Loucy (cell line): ENCODE results near the gene AMDHD1.

Experiments used
- H2AFZ ChIP-seq: fragments of 200-600 bp; sonication (generic); 2 replicates; pipeline ENCODE4 v1.6.0; 2016; ENCODE audit warnings: antibody characterized with exemption, mild to moderate bottlenecking, low read length, moderate library complexity
- H3F3A ChIP-seq: fragments of 200-600 bp; 2 replicates; pipeline ENCODE4 v1.6.0; 2016; ENCODE audit warnings: antibody characterized with exemption, low read depth, mild to moderate bottlenecking
- H3K27me3 ChIP-seq: fragments of 200-600 bp; sonication (generic); 2 replicates; pipeline ENCODE4 v1.6.1; 2014; ENCODE audit warnings: low read length, mild to moderate bottlenecking; ENCODE audit not compliant: insufficient read depth, poor library complexity, severe bottlenecking
- H3K36me3 ChIP-seq: fragments of 200-600 bp; sonication (generic); 2 replicates; pipeline ENCODE4 v1.6.1; 2016; ENCODE audit warnings: low read length; ENCODE audit not compliant: insufficient read depth
- H3K4me1 ChIP-seq: fragments of 200-600 bp; sonication (generic); 2 replicates; pipeline ENCODE4 v1.5.1; 2014; ENCODE audit warnings: low read length, mild to moderate bottlenecking; ENCODE audit not compliant: insufficient read depth, poor library complexity, severe bottlenecking
- H3K4me2 ChIP-seq: fragments of 200-600 bp; sonication (generic); 2 replicates; pipeline ENCODE4 v1.6.0; 2014; ENCODE audit warnings: antibody characterized with exemption, low read length, low read depth, mild to moderate bottlenecking; ENCODE audit not compliant: poor library complexity, severe bottlenecking
- H3K4me3 ChIP-seq: fragments of 200-600 bp; sonication (generic); 2 replicates; pipeline ENCODE4 v1.5.1; 2014; ENCODE audit warnings: low read length, mild to moderate bottlenecking, mixed read lengths; ENCODE audit not compliant: poor library complexity, severe bottlenecking
- H3K79me2 ChIP-seq: fragments of 200-600 bp; sonication (generic); 2 replicates; pipeline ENCODE4 v1.6.1; 2014; ENCODE audit warnings: low read length; ENCODE audit not compliant: insufficient read depth
- H3K9ac ChIP-seq: fragments of 200-600 bp; sonication (generic); 2 replicates; pipeline ENCODE4 v1.6.0; 2014; ENCODE audit warnings: mild to moderate bottlenecking, low read depth, low read length, moderate library complexity; ENCODE audit not compliant: poor library complexity, severe bottlenecking
- H3K9me2 ChIP-seq: fragments of 200-600 bp; sonication (generic); replicated peaks from 2 replicates; pipeline ENCODE4 v1.6.1; 2016; ENCODE audit warnings: low read depth, low read length, mixed read lengths
- H3K9me3 ChIP-seq: fragments of 200-600 bp; sonication (generic); 2 replicates; pipeline ENCODE4 v1.6.1; 2014; ENCODE audit warnings: mild to moderate bottlenecking, antibody characterized with exemption, low read length, low read depth; ENCODE audit not compliant: insufficient read depth
- H4K20me1 ChIP-seq: fragments of 200-600 bp; sonication (generic); 2 replicates; pipeline ENCODE4 v1.6.0; 2014; ENCODE audit warnings: antibody characterized with exemption, low read length, mild to moderate bottlenecking; ENCODE audit not compliant: insufficient read depth, poor library complexity, severe bottlenecking
- EZH2phosphoT487 ChIP-seq: fragments of 200-600 bp; IDR thresholded peaks from 2 replicates; pipeline ENCODE4 v1.6.1; 2018; ENCODE audit warnings: antibody characterized with exemption, mild to moderate bottlenecking, moderate library complexity, borderline replicate concordance
- TF ChIP-seq, protein P1 (sequence below): fragments of 200-600 bp; sonication (generic); conservative IDR thresholded peaks from 2 replicates; pipeline ENCODE4 v1.5.1; 2014; ENCODE audit warnings: mild to moderate bottlenecking, antibody characterized with exemption, low read length

AMDHD1 gene

DNA sequence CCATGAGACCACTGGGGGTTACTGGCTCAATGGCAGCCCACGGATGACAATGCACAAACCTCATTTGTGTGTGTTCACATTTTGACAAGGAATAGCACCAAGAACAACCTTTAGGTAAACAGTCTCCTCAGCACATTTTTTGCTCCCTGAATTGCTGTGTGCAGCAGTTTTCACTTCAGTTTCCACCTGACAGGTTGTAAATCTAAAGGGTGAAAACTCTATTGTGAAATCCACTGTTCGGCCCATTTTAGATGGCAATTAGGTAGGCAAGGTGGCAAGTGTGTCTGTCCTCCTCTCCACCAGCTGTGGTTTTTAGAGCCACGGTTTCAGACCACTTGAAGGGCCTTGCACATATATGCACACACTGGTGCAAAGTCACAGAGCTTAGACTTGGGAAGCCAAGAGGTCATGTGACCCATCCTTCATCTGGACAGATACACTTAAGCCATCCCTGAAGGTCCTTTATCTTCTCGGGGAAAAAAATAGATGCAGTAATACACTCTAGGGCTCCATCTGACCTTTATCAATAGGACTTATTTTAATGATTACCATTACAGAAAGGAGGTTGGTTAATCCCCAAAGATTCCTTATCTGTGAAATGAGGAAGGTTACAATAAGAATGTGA is 29.8 kb downstream of the AMDHD1 start:
- TF ChIP-seq, protein P1, sequence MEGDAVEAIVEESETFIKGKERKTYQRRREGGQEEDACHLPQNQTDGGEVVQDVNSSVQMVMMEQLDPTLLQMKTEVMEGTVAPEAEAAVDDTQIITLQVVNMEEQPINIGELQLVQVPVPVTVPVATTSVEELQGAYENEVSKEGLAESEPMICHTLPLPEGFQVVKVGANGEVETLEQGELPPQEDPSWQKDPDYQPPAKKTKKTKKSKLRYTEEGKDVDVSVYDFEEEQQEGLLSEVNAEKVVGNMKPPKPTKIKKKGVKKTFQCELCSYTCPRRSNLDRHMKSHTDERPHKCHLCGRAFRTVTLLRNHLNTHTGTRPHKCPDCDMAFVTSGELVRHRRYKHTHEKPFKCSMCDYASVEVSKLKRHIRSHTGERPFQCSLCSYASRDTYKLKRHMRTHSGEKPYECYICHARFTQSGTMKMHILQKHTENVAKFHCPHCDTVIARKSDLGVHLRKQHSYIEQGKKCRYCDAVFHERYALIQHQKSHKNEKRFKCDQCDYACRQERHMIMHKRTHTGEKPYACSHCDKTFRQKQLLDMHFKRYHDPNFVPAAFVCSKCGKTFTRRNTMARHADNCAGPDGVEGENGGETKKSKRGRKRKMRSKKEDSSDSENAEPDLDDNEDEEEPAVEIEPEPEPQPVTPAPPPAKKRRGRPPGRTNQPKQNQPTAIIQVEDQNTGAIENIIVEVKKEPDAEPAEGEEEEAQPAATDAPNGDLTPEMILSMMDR: no peak
- TF ChIP-seq EZH2phosphoT487: no peak
- Histone ChIP-seq H3K4me3 (no peak overlapping the region), H3K4me1 (no peaks in the 10 kb centered on the region), H3K27me3 (no peaks in the 10 kb centered on the region), H3K9me3 (no peaks in the 10 kb centered on the region), H3K9me2 (no peaks in the 10 kb centered on the region), H3K4me2 (no peak overlapping the region), H3F3A (no peaks in the 10 kb centered on the region), H2AFZ (no peak overlapping the region), H3K9ac (no peak overlapping the region), H3K36me3 (no peaks in the 10 kb centered on the region), H4K20me1 (no peaks in the 10 kb centered on the region), H3K79me2 (no peaks in the 10 kb centered on the region)

DNA sequence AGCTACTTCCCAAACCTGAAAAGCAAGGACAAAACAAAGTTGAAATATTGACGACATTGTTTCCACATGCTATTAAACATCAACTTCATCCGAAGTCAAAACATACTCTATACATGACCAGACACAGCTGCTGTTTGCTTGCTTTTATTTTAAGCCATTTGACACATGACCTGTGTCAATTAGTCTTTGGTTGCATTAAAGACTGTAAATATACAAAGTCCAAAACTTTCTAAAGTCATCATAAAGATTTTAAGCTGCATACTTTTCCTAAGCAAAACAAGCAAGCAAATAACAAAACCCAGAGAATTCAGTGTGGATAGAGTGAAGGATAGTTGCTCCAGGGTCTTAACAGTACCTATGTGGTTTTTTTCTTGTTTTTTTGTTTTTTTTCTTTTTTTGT is 31.2 kb downstream of the AMDHD1 start:
- no peak for TF ChIP-seq EZH2phosphoT487
- H3K4me3 ChIP-seq: no peak overlapping the region
- H3K9me3 ChIP-seq: no peaks in the 10 kb centered on the region
- H3K27me3 ChIP-seq: no peaks in the 10 kb centered on the region
- H3K36me3 ChIP-seq: no peaks in the 10 kb centered on the region
- H4K20me1 ChIP-seq: no peaks in the 10 kb centered on the region
- no peaks in the 10 kb centered on the region for H3K4me1 ChIP-seq
- H3K79me2 ChIP-seq: no peaks in the 10 kb centered on the region
- no peak overlapping the region for H3K9ac ChIP-seq
- H3K4me2 ChIP-seq: no peak overlapping the region
- H3F3A ChIP-seq: no peaks in the 10 kb centered on the region
- H3K9me2 ChIP-seq: no peaks in the 10 kb centered on the region
- no peak overlapping the region for H2AFZ ChIP-seq

DNA sequence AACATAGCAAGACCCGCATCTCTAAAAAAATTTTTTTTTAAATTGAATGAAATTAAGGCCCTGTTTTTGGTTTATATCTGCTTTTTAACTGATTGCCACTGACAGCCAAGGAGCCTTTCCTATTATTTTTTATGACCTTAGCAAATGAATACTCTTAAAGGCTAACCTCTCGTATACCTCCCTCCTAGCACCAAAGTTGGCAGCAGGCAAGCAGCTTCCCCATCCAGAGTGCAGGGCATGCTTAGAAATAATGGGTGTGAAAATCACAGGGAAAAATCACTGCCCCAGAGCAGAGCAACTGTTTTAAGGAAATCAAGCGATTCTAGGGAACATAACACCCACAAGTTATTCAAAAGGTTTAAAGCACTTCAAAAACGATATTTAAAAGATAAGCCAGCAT is 32.4 kb downstream of the AMDHD1 start:
- no peaks in the 10 kb centered on the region for H3K36me3 ChIP-seq
- H3K9me3 ChIP-seq: no peaks in the 10 kb centered on the region
- H2AFZ ChIP-seq: no peak overlapping the region
- no peaks in the 10 kb centered on the region for H3K4me1 ChIP-seq
- H3F3A ChIP-seq: no peaks in the 10 kb centered on the region
- no peak overlapping the region for H3K4me3 ChIP-seq
- no peak overlapping the region for H3K9ac ChIP-seq
- H3K9me2 ChIP-seq: no peaks in the 10 kb centered on the region
- no peaks in the 10 kb centered on the region for H4K20me1 ChIP-seq
- TF ChIP-seq, protein P1: no peak
- TF ChIP-seq EZH2phosphoT487: no peak
- no peaks in the 10 kb centered on the region for H3K79me2 ChIP-seq
- H3K27me3 ChIP-seq: no peaks in the 10 kb centered on the region
- no peak overlapping the region for H3K4me2 ChIP-seq

DNA sequence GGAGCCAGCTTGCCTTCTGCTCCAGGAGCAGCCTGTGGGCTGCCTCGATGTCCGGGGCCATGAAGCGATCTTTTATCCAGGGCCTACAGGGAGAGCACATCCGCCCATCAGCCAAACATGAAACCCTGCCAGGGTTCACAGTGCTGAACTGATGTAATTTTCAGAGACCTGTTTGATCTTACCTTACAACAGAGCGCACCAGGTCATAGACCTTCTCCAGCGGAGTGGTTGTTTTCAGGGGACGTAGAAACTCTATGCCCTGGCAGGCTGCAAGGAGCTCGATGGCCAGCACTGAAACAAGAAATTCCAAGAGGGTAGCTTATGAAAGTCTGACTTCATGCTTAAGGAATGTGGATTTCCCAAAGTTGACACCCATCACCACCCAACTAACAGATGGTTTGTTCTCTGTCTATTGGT is 33.3 kb downstream of the AMDHD1 start:
- no peaks in the 10 kb centered on the region for H4K20me1 ChIP-seq
- H3K4me3 ChIP-seq: no peak overlapping the region
- TF ChIP-seq EZH2phosphoT487: no peak
- TF ChIP-seq, protein P1: no peak
- no peaks in the 10 kb centered on the region for H3K79me2 ChIP-seq
- no peaks in the 10 kb centered on the region for H3K9me3 ChIP-seq
- no peak overlapping the region for H3K4me2 ChIP-seq
- no peaks in the 10 kb centered on the region for H3F3A ChIP-seq
- no peaks in the 10 kb centered on the region for H3K9me2 ChIP-seq
- H3K27me3 ChIP-seq: no peaks in the 10 kb centered on the region
- H2AFZ ChIP-seq: no peak overlapping the region
- H3K4me1 ChIP-seq: no peaks in the 10 kb centered on the region
- no peaks in the 10 kb centered on the region for H3K36me3 ChIP-seq
- no peak overlapping the region for H3K9ac ChIP-seq
